T-cell (primary cell): ENCODE measurements around the gene LHPP. TPM values are rescaled to one million over a fixed set of nuclear protein-coding genes. Genes with fewer than 3 reads are reported as not detected.

Source experiments
- ATAC-seq, 4 experiments: fragments of 200-7000 bp in 3 of 4; fragments of 150-1000 bp in 1 of 4; cut with Tn5 transposase; replicated peaks in 1 of 4; 1 replicate in 3 of 4; 2 replicates in 1 of 4; pipeline ENCODE4 v1.10.0; 2021; ENCODE audit warnings: moderate library complexity in 3 of 4, mild to moderate bottlenecking in 2 of 4, moderate number of reproducible peaks in 1 of 4
- CTCF ChIA-PET, 2 donors: fragments of 300-600 bp; sonication (Branson Sonifier 250); formaldehyde crosslinking; loops; one replicate each; lab custom pipeline; 2022; ENCODE audit warnings: antibody characterized with exemption in 2 of 2; lab: Charles Lee
- POLR2A ChIA-PET, 2 donors: fragments of 300-600 bp; sonication (Branson Sonifier 250); formaldehyde crosslinking; loops; one replicate each; lab custom pipeline; 2022; ENCODE audit warnings: antibody characterized with exemption in 2 of 2; lab: Charles Lee
- DNase-seq, 35 experiments: peaks; one replicate each; pipeline versions ENCODE4 v3.0.0 to v3.0.0-alpha.2; 2013 to 2023
- H3K27ac ChIP-seq: one replicate; pipeline ENCODE4 v1.5.1; 2013; ENCODE audit warnings: low read length
- H3K27me3 ChIP-seq, 2 experiments: replicated peaks in 1 of 2; 1 replicate in 1 of 2; 2 replicates in 1 of 2; pipeline versions ENCODE4 v1.6.1 to v1.7.0; 2013; ENCODE audit warnings: low read length in 1 of 2, mixed read lengths in 1 of 2; ENCODE audit not compliant: control insufficient read depth in 2 of 2, insufficient read depth in 2 of 2; ENCODE audit errors: extremely low read depth in 1 of 2
- H3K36me3 ChIP-seq, 2 donors: 1 replicate in 1 of 2; 2 replicates in 1 of 2; pipeline versions ENCODE4 v1.6.1 to v1.7.0; 2013; ENCODE audit warnings: low read length in 1 of 2; ENCODE audit not compliant: control insufficient read depth in 2 of 2, insufficient read depth in 1 of 2; ENCODE audit errors: extremely low read depth in 1 of 2
- H3K4me1 ChIP-seq, 2 experiments: 1 replicate in 1 of 2; 2 replicates in 1 of 2; pipeline versions ENCODE4 v1.6.1 to v1.7.0; 2013; ENCODE audit warnings: low read length in 2 of 2, mixed read lengths in 1 of 2; ENCODE audit not compliant: insufficient read depth in 2 of 2, control insufficient read depth in 1 of 2; ENCODE audit errors: extremely low read depth in 1 of 2
- H3K4me3 ChIP-seq, 2 donors: 1 replicate in 1 of 2; 2 replicates in 1 of 2; pipeline versions ENCODE4 v1.5.1 to v1.7.0; 2013; ENCODE audit warnings: mild to moderate bottlenecking in 2 of 2, low read length in 1 of 2, moderate library complexity in 1 of 2; ENCODE audit not compliant: control insufficient read depth in 1 of 2; ENCODE audit errors: extremely low read depth in 1 of 2
- H3K9me3 ChIP-seq: 2 replicates; pipeline ENCODE4 v1.7.0; 2013
- H3K27ac Mint-ChIP-seq, 2 donors: one replicate each; pipeline ENCODE4 v1.8.0; 2020 to 2021; ENCODE audit warnings: mild to moderate bottlenecking in 2 of 2, mixed read lengths in 2 of 2
- H3K27me3 Mint-ChIP-seq, 2 donors: one replicate each; pipeline ENCODE4 v1.8.0; 2021 to 2022; ENCODE audit warnings: mixed read lengths in 2 of 2
- H3K36me3 Mint-ChIP-seq: one replicate; pipeline ENCODE4 v1.8.0; 2021; ENCODE audit warnings: mixed read lengths
- H3K4me1 Mint-ChIP-seq, 3 donors: one replicate each; pipeline ENCODE4 v1.8.0; 2020 to 2022; ENCODE audit warnings: mixed read lengths in 3 of 3, mild to moderate bottlenecking in 1 of 3
- H3K4me3 Mint-ChIP-seq, 3 donors: one replicate each; pipeline ENCODE4 v1.8.0; 2020 to 2022; ENCODE audit warnings: mild to moderate bottlenecking in 3 of 3, mixed read lengths in 3 of 3, moderate library complexity in 3 of 3
- H3K9me3 Mint-ChIP-seq, 3 donors: one replicate each; pipeline ENCODE4 v1.8.0; 2020 to 2022; ENCODE audit warnings: mixed read lengths in 3 of 3
- WGBS: methylation state at CpG from one replicate; pipeline ENCODE4 v1.1.5; 2013; ENCODE audit warnings: missing lambda C conversion rate; ENCODE audit not compliant: insufficient coverage; 5-methylcytosine and 5-hydroxymethylcytosine counted together
- total RNA-seq, 35 experiments: library from RNA in 6 of 35; stranded (reverse) in 6 of 35; fragments of 120-200 nt in 1 of 35; gene quantifications; one replicate each; pipeline versions ENCODE4 v1.2.1 to v1.2.4 and lab custom pipeline; 2013 to 2026

Gene LHPP
- total RNA-seq, 5 donors from 2014 or later (not counting 1 experiment from before 2014, with no cell fraction given): 13.2 to 27.4 (median 22.3) TPM

DNA sequence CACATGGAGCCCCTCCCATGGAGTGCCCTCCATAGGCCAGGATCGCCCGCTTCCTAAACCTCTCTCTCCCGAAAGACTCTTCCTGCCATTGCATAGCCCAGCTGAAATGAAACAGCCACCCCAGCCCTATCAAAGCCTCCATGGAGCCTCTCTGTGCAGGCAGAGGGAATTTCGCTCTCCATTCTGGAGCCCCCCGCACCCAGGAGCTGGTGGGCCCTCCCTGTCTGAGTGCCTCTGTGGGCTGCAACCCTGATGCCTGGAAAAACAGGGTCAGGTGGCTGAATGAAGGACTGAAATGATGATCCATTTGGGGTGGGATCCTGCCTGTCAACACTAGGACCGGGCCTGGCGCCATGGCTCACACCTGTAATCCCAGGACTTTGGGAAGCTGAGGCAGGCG, 176.1 kb downstream of the LHPP start:
- Histone ChIP-seq H3K27ac (peak overlapping the region; percentile 37), H3K4me3 (no peak overlapping the region), H3K9me3 (peaks cover 2% of the 10 kb centered on the region), H3K4me1 (peaks cover 42 to 77% of the 10 kb centered on the region in 2 experiments), H3K36me3 (peaks cover 5 to 9% of the 10 kb centered on the region in 2 donors), H3K27me3 (no peaks in the 10 kb centered on the region)
- H3K36me3 Mint-ChIP-seq: peaks cover 18% of the 10 kb centered on the region
- POLR2A ChIA-PET: interaction anchor here in 1 of 2 donors (0.6 kb wide), 1 partner anchor 34 kb away, joined by 4 read pairs; no protein-coding TSS in a partner anchor
- ATAC-seq (no peak), DNase-seq (no peak)
- peak overlapping the region in 2 of 3 donors; percentile 14 to 72 for H3K4me3 Mint-ChIP-seq
- no peaks in the 10 kb centered on the region for H3K9me3 Mint-ChIP-seq
- H3K27ac Mint-ChIP-seq: peak overlapping the region; percentile 97 to 99
- CTCF ChIA-PET: interaction anchor here (0.7 to 1.9 kb wide), 3 partner anchors 20 to 103 kb away, joined by 3 to 5 read pairs (median 4); no protein-coding TSS in a partner anchor
- 100% methylated on average over 8 of the region's 8 CpGs for WGBS
- H3K4me1 Mint-ChIP-seq: peaks cover 64 to 93% (median 81%) of the 10 kb centered on the region in 3 donors
- no peaks in the 10 kb centered on the region for H3K27me3 Mint-ChIP-seq

DNA sequence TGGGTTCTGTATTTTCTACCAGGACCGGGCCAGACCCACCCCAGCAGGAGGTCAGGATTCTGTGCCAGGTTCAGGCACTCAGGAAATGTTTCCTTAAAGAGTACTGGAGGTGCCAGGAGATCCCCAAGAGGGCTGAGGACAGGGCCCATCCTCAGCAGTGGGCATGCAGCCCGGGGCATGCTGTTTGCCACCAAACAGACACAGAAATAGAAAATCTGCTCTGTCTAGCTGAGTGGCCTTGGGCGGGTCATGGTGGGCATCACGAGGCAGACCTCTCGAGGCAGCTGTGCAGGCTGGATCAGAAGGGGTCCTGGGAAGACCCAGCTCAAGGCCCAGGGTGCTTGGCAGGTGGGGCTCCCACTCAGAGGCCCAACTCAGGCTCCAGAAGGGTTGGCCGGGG, 177.6 kb downstream of the LHPP start:
- peak overlapping the region; percentile 97 to 99 for H3K27ac Mint-ChIP-seq
- Histone ChIP-seq H3K27me3 (no peaks in the 10 kb centered on the region), H3K36me3 (peaks cover 5 to 17% of the 10 kb centered on the region in 2 donors), H3K4me1 (peaks cover 42 to 89% of the 10 kb centered on the region in 2 experiments), H3K27ac (peak overlapping the region; percentile 31), H3K9me3 (no peaks in the 10 kb centered on the region), H3K4me3 (no peak overlapping the region)
- 95% methylated on average over 5 of the region's 6 CpGs for WGBS
- no peak for DNase-seq
- peaks cover 15% of the 10 kb centered on the region for H3K36me3 Mint-ChIP-seq
- no peak overlapping the region for H3K4me3 Mint-ChIP-seq
- H3K9me3 Mint-ChIP-seq: no peaks in the 10 kb centered on the region
- ATAC-seq: no peak
- no peaks in the 10 kb centered on the region for H3K27me3 Mint-ChIP-seq
- H3K4me1 Mint-ChIP-seq: peaks cover 62 to 95% (median 80%) of the 10 kb centered on the region in 3 donors
- CTCF ChIA-PET: interaction anchor here in 1 of 2 donors (0.6 to 1.6 kb wide), 2 partner anchors 51 to 101 kb away, joined by 7 to 11 read pairs; no protein-coding TSS in a partner anchor
- POLR2A ChIA-PET: no interaction called here

DNA sequence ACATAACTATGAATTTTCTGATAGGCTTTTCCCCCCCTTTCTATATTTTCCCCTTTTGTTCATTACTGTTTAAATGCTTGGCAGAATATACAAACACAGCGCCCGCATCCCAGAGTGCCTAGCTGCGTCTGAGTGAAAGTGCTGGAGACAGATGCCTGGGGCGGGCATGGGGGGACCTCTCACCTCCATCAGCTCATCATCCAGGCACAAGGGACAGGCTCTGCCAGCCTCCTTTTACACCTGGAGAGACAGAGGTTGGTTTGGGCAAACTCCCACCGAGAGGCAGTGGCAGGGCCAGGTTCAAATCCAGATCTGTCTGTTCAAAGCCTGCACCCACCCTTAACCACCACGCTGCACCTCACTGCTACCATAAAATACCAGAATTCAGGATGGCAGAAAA, 178.0 kb downstream of the LHPP start:
- Histone ChIP-seq H3K36me3 (peaks cover 5 to 17% of the 10 kb centered on the region in 2 donors), H3K9me3 (no peaks in the 10 kb centered on the region), H3K4me1 (peaks cover 42 to 93% of the 10 kb centered on the region in 2 experiments), H3K27ac (peak overlapping the region; percentile 87), H3K27me3 (no peaks in the 10 kb centered on the region), H3K4me3 (no peak overlapping the region)
- DNase-seq (no peak), ATAC-seq (no peak)
- POLR2A ChIA-PET: no interaction called here
- CTCF ChIA-PET: interaction anchor here in 1 of 2 donors (1.6 kb wide), 1 partner anchor 101 kb away, joined by 7 read pairs; no protein-coding TSS in a partner anchor
- Mint-ChIP-seq H3K4me3 (peak overlapping the region in 1 of 3 donors; percentile 63), H3K4me1 (peaks cover 62 to 96% (median 84%) of the 10 kb centered on the region in 3 donors), H3K36me3 (peaks cover 12% of the 10 kb centered on the region), H3K27ac (peak overlapping the region; percentile 97 to 99), H3K27me3 (no peaks in the 10 kb centered on the region), H3K9me3 (no peaks in the 10 kb centered on the region)
- 92% methylated on average over 4 of the region's 6 CpGs for WGBS

DNA sequence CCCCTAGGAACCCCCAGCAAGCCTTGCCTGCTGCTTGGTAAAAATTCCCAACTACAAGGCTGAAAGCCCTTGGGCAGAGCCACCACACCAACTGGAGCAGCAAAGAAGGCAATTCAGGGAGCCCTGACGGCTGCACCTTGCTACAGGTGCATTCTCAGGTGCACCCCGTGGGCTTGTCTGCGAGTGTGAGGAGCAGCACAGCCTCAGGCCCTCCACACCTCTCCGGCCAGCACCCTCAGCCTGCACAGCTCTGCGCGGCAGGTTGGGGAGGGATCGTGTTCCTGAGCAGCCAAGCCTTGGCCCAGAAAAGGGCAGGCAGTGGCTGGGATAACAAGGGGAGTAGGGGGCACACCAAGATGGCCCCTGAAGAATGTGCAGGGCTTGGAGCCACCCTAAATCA, 178.4 kb downstream of the LHPP start:
- Histone ChIP-seq H3K27ac (peak overlapping the region; percentile 87), H3K27me3 (no peaks in the 10 kb centered on the region), H3K36me3 (peaks cover 5 to 17% of the 10 kb centered on the region in 2 donors), H3K9me3 (no peaks in the 10 kb centered on the region), H3K4me1 (peaks cover 42 to 97% of the 10 kb centered on the region in 2 experiments), H3K4me3 (no peak overlapping the region)
- H3K9me3 Mint-ChIP-seq: no peaks in the 10 kb centered on the region
- 88% methylated on average over 3 of the region's 7 CpGs for WGBS
- no peaks in the 10 kb centered on the region for H3K27me3 Mint-ChIP-seq
- DNase-seq: no peak
- H3K27ac Mint-ChIP-seq: peak overlapping the region; percentile 97 to 99
- peaks cover 10% of the 10 kb centered on the region for H3K36me3 Mint-ChIP-seq
- ChIA-PET CTCF (interaction anchor here in 1 of 2 donors (1.6 kb wide), 1 partner anchor 101 kb away, joined by 7 read pairs; no protein-coding TSS in a partner anchor), POLR2A (no interaction called here)
- no peak for ATAC-seq
- H3K4me1 Mint-ChIP-seq: peaks cover 66 to 99% (median 86%) of the 10 kb centered on the region in 3 donors
- peak overlapping the region in 1 of 3 donors; percentile 63 for H3K4me3 Mint-ChIP-seq

GRCh38 chr10:124640538-124641231, 179.1 kb downstream of the LHPP start:
- Mint-ChIP-seq H3K36me3 (peaks cover 8% of the 10 kb centered on the region), H3K27ac (peak overlapping the region; percentile 90 to 99)
- POLR2A ChIA-PET: interaction anchor here in 1 of 2 donors (1.0 kb wide), 1 partner anchor 78 kb away, joined by 3 read pairs; no protein-coding TSS in a partner anchor

More at GRCh38 chr10:124640538-124641231, 179.1 kb downstream of the LHPP start:
- H3K9me3 Mint-ChIP-seq: no peaks in the 10 kb centered on the region
- Histone ChIP-seq H3K36me3 (peaks cover 5 to 17% of the 10 kb centered on the region in 2 donors), H3K27ac (peak overlapping the region; percentile 87), H3K9me3 (no peaks in the 10 kb centered on the region), H3K27me3 (no peaks in the 10 kb centered on the region), H3K4me1 (peaks cover 41 to 99% of the 10 kb centered on the region in 2 experiments), H3K4me3 (peak overlapping the region in 1 of 2 donors; percentile 21)
- CTCF ChIA-PET: interaction anchor here in 1 of 2 donors (1.6 kb wide), 1 partner anchor 100 kb away, joined by 7 read pairs; no protein-coding TSS in a partner anchor
- H3K27me3 Mint-ChIP-seq: no peaks in the 10 kb centered on the region
- ATAC-seq: peak; percentile 29 to 39 (median 34)
- peak overlapping the region; percentile 49 to 71 (median 63) for H3K4me3 Mint-ChIP-seq
- DNase-seq: peak in 2 of 35 experiments; percentile 34 to 42
- peaks cover 67 to 99% (median 88%) of the 10 kb centered on the region in 3 donors for H3K4me1 Mint-ChIP-seq
- WGBS: 85% methylated on average over 5 of the region's 20 CpGs
